Stimulated activated CD4-positive, alpha-beta T cell treated with anti-CD3 and anti-CD28 coated beads, Interleukin-1b, Interleukin-23, amount 100 ng/mL, for 1 hour (primary cell): ENCODE data around the gene MYBBP1A.

Source experiments
- DNase-seq, 2 donors: peaks; one replicate each; pipeline ENCODE4 v3.0.0-alpha.2; 2020; ENCODE audit warnings: low read depth in 2 of 2

Gene MYBBP1A

DNA sequence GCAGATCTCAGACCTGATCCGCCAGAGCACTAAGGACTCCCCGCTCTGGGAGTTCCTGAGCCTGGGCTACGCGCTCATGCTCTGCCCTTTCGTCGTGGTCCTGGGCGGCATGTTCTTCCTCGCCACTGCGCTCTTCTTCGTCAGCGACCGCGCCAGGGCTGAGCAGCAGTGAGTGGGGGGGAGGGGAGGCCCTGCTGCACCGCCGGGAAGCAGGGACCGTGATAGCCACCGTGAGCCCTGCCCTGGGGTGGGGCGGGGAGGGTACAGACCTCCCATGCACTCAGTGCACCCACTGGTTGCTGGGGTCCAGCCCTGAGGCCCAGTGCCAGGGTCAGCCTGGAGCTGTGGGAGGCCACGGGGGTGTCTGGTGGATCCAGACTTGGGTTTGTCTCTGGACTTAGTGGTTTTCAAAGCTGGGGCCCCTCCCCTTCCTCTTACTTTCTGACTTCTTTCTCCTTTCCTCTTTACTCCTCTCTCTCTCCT, 18.9 kb downstream of the MYBBP1A start:
- DNase-seq: no peak

DNA sequence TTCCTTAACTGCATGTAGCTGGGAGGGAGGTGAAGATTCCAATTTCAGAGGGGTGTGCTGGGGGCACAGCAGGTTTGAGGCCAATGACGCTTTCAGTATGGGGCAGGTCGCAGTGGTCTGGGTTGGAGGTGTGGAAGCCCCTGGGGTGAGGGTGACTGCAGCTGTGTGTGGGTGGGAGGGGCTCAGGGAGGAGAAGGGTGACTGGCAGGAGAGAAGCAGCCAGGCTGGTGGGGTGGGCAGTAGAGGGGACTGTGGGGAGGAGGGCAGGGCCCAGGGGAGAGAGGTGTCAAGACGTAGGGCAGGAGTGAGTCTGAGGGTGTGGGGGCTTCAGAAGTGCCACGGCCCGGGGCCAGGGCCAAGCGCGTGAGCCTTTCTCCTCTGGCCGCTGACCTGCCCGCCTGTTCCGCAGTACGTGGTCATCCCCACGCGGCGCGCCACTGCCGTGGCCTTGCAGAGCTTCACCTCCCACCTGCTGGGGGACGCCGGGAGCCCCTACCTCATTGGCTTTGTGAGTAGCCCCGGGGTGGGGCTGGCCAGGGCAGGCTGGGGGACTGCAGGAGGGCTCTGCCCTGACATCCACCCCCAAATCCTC, 19.4 kb downstream of the MYBBP1A start:
- DNase-seq: no peak

DNA sequence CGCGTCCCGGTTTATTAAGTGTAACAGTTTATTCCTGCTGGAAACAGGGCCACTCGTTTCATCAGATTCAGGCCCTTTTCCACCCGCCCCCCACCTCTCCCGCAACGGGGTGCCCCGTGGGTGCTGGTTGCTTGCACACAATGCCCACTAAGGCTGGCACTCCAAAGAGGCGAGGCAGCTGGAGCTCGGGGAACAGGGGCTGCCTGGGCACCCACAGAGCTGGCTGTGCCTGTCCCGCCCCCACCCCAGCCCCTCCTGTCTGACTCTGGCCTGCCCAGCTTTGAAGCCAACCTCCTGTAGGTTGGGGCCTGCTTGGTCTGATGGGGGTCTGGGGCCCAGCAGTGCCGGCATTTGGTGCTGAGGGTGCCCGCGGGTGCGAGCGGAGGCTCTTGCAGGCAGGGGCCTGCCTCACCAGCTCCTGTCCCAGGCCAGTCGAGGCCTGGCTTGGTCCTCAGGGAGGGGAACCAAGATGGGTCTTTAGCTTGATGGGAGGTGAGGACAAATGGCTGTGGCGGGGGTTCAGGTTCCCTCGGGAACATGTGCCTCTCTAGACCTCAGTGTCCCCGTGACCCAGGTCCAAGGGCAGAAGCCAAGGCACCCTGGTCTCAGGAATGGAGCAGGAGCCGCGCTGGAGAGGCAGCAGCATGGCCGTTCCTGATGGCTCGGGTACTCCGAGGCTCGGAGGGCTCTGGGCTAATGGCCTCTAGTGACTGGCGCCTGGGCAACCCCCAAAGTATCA, 20.1 kb downstream of the MYBBP1A start:
- DNase-seq: no peak

DNA sequence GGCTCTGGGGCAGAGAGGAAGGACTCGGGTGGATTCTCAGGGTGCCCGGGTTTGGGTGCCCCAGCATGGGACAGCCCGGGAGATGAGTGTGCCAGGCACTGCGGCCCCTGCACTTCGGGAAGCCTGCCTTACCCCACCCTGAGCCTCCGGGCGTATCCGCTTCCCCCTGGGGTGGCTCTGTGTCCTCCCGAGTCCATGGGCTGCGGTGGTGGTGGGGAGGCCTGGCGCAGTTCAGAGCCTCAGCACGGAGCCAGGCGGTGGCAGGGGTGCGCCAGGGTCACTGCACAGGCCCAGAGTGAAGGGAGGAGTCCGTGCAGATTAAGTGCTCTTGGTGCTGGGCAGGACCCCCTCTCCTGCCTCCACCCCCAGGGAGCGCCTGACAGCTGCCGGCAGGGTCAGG, 20.7 kb downstream of the MYBBP1A start:
- DNase-seq: no peak

DNA sequence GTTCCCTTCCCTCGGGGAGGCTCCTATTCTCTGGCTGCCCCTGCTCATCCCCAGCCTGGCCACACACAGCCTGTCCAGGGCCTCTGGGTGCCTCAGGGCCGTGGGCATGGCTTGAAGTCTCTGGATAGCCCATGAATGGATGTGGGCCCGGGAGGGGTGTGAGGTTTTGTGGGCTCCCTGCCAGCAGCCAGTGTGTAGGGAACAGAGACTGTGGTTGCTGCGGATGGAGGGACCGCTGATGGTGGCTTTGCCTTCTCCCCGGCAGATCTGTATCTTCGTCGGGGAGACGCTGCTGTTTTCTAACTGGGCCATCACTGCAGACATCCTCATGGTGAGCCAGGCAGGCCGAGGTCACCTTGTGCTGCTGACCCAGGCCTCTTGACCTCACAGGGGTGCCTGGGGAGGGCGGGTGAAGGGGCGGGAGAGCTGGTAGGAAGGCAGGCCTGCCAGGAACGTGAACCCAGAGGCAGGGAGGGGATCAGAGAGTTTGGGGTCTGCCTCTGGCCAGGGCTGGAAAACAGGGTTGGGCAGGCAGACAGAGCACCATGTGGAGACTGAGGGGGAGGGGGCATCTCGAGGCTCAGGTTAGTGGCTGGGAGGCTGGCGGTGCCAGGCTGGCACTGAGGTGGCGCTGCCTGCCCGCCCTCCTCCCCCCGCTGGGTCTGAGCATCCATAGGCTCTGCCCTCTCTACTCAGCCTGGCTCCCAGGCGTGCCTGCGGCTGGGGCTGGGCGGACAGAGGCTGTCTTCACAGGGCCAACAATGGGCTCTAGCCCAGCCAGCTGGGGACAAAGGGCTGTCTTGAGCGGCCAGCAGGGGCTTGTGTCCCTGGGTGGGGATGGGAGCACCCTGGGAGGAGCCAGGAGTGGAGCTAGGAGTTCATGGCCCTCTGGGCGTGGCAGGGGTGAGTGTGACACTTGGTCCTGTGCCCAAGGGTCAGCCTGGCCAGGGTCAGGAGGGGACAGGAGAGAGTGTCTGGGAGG, 21.4 kb downstream of the MYBBP1A start:
- no peak for DNase-seq

DNA sequence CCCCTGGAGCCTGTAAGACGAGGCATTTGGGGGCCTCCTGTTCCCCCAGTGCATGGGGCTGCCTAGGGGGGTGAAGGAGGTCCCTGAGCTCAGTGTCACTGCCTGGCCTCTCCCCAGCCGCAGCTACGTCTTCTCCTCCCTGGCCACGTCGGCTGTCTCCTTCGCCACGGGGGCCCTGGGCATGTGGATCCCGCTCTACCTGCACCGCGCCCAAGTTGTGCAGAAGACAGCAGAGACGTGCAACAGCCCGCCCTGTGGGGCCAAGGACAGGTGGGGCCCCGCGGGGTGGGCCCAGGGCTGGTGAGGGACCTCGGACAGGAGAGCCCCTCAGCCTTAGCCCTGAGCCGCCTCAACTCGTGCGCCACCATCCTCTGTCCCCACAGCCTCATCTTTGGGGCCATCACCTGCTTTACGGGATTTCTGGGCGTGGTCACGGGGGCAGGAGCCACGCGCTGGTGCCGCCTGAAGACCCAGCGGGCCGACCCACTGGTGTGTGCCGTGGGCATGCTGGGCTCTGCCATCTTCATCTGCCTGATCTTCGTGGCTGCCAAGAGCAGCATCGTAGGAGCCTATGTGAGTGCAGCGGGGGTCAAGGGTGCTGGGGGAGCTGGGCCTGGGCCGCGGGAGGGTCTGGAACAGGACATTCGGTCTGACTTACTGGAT, 22.2 kb downstream of the MYBBP1A start:
- no peak for DNase-seq

DNA sequence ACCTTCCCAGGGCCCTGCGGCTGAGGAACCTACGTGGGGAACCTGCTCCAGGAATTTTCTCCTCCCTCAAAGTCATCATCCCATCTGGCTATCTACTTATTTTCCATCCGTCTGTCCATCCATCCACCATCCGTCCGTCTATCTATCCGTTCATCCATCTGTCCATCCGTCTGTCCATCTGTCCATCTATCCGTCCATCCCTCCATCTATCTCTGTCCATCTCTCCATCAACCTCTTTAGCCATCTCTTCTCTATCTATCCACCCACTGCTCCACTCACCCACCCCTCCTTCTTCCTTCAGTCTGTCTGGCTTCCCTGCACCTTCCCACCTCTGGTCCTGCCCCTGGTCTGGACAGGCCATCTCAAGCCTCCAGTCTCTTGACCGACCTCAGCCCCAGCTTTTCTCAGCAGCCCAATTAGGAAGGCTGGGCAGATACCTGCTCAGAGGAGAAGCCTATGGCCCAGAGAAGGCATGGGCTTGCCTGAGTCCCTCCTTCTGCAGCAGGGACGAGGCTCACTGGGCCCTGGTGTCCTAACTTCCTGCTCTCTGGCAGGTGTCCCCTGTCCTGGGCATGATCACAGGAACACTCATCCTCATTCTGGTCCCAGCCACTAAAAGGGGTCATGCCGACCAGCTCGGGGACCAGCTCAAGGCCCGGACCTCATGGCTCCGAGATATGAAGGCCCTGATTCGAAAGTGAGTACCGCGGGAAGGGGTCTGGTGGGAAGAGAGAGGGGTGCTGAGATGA, 23.0 kb downstream of the MYBBP1A start:
- DNase-seq: no peak

DNA sequence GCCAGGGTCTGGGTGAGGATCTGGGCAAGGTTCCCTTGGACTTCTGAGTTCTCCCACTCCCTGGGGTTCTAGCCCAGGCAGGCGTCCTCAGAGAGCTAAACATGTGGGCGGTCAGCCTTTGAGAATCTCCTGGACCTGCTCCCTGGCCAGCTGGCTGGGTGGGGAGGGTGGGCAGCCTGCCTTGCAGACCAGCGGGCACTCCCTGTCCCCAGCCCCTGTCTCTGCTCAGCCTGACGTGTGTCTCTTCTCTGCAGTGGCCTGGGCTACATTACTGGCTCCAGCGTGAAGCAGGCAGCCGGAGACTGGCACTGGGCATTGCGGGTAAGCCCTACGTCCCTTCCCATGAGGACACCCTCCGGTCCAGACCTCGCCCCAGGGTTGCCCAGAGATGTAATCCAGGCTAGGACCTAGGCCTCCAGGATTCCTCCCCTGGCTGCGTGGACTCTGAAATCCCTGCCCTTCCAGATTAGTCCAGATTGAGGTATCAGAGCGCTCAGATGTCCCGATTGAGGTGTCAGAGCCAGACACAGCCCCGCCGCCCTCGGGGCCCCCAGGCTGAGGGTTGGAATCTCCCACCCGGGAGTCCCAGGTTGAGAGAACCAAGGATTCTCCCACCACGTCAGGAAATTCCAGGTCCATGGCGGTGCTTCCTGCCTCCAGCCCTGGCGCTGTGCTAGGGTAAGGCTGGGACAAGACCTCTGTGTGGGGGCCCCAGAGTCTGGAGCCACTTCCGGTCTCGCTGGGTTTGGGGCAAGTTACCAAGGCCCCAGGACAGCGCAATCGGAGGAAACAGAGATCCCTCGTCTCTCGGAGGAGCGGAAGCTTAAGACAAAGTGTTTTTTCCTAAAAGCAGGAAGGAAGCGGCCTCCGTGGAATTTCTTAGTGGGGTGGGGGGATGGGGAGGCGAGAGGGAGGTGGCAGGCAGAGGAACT, 24.1 kb downstream of the MYBBP1A start:
- no peak for DNase-seq

DNA sequence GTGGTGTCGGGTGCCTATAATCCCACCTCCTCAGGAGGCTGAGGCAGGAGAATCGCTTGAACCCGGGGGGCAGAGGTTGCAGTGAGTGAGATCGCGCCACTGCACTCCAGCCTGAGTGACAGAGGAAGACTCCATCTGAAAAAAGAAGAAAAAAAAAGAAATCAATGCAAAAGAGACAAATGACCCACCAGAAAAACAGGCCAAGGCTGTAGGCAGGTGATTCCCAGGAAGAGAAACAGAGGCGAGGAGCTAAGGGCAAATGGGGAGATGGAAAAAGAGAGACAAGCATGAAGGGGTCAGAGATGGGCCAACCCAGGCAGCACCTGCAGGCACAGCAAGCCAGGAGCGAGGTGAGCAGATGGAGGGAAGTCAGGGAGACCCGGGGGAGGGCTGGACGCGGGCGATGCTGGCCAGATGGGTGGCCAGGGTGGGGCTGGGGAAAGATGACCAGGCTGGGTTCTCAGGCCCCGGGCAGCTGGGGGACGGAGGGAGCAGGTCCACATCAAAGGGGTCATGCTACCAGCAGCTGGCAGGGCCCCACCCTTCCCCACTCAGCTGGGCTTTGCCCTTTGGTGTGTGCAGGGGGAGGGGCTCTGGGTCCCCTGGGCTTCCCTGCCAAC, 25.5 kb downstream of the MYBBP1A start:
- DNase-seq: no peak

DNA sequence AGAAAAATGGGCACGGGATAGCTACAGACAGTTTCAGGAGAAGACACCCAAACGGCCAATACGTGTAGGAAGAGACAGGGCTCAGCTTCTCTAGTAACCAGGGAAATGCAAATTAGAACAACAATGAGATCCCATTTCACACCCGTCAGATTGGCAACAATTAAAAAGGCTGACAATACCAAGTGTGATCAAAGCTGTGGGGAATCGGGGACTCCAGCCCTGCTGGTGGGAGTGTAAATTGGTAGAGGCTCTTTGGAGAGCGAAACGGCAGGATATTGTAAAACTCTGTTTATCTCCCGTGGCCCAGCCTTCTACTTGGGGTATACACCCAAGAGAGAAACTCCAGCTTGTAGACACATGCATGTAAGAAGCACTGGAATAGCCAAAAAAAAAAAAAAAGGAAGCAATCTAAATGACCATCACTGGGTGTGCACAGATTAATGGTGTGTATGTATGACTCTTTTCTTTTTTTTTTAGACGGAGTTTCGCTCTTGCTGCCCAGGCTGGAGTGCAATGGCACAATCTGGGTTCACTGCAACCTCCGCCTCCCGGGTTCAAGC, 27.5 kb downstream of the MYBBP1A start:
- no peak for DNase-seq

DNA sequence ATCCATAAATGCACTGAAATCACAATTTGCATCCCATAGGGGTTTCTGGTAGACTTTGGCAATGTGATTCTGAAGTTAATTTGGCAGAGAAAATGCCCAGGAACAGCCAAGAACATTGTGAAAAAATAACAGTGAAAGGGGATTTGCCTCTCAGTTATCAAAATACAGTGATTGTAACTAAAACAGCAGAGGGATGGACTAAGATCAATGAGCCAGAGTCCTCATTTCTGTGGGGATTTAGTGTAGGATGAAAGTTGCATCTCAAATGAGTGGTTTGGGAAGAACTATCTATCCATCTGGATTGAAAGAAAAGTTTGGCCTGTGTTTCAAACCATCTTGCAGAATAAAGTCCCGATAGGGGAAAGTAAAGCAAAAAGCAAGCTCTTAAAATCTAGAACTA, 28.1 kb downstream of the MYBBP1A start:
- DNase-seq: no peak

DNA sequence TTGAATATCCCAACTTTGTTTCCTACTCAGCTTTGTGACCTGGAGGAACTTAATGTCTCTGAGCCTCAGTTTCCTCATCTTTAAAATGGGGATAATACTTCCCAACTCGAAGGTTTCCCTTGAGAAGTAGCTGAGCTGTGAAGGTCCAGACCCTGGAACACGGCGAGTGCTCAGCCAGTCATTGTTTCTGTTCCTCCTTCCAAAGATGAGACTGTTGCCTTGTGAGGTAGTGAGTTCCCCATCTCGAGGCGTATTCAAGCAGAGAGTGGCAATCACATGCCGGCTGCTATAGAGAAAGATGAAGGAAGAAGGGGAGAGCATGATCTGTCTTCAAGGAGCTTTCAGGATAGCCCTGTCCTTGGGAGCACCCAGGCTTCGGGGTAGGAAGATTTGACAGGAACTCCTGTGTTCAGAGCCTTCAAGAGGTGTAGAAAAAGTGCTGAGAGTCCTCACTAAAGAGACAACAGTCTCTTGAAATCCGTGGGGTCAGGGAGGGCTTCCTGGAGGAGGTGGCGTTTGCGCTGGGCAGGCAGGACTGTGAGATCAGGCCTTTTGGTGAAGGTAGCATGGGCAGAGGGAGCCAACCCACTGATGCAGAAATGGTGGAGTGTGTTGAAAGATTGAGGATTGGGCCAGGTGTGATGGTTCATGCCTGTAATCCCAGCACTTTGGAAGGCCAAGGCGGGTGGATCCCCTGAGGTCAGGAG, 29.3 kb downstream of the MYBBP1A start:
- DNase-seq: no peak

DNA sequence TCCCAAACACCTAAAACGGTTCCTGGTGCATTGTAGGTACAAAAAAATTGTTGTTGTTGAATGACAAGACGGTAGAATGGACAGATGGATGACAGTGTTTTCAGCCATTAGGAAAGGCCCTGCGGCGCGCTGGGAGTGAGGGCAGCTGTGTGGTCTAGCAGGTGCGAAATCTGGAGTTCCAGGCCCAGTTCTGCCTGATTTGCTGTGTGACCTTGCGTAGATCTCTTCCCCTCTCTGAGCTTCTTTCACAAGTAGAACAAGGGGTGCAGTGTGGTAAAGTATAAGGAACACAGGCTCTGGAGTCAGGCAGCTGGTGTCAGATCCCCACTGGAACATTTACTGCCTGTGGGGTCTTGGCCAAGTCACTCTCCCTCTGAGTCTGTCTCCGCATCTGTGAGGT, 31.2 kb downstream of the MYBBP1A start:
- no peak for DNase-seq

DNA sequence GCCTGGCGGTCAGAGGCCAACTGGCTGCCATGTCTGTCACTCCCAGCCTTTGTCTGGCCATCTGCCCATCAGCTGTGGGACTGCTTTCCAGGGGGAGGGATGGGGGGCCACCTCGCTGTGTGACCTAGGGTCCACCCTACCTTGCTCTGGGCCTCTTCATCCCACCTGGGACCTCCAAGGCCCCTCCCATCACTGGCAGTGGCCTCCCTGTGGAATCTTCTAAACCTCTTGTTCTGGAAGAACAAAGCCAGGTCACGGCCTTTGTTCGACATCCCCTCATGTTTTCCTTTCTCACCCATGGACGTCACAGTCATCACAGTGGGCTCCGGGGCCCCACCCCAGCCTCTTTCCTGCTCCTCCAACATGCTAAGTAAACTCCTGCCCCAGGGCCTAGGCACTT, 32.5 kb downstream of the MYBBP1A start:
- no peak for DNase-seq

DNA sequence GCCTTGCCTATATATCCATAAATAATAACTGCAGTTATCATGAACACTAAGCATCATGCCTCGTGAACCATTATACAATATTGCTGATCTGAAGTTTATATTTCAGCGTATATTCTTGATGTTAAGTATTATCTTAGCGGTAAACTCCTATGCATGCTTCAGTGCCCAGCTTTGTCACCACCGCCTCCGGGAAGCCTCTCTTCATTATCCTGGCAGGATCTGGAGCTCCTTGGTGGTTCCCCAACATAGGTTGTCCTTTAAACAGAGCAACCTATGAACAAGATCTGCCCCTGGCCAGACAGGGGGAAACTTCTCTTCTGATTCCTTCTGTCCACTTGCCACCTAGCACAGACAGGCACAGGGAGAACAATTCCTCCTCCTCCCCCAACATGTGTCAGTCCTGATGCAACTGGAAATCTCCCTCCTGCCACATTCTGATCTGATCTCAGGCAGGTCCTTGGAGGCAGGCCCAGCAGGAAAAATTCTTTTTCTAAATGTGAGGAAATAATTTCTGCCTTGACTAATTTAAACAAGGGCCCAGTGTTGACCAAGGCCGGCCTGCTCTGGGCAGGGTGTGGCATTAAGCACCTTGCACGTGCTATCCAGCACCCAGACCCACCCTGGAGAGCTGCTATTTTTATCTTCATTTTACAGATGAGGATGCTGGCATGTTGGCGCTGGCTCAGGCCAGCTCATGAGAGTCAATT, 34.1 kb downstream of the MYBBP1A start:
- DNase-seq: no peak

DNA sequence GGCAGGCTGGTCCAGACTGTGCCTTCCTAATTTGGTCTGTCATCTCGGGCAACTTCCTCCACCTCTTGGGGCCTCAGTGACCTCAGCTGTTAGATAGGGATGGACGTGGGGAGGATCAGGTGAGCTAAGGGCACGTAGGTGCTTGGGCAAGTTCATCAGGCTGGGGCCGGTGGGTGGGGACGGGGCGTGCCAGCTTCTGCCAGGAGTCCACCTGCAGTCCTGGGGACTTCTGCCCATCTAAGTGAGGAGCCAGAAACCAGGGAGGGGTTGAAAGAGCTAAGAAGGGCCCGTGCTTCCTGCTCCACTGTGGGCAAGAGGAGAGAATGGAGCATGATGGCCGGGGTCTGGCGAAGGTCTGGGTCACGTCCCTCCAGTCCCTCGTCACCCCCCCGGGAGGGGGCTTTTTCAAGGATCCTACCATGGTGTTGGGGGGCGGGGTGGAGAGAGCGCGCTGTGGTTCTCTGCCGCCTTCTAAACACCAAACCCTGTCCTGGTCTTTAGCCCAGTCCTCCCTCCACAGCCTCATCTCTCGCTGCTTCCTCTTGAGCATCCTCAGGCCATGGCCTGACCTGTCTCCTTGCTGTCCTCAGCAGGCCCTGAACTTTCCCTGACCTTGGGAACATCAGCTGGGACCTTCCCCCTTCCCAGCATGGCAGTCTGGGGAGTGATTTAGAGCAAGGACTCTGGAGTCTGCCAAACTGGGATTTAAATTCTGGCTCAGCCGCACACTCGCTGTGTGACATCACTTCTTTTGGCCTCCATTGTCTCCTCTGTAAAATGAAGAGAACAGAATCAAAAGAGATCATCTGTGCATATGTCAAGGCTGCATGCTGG, 34.9 kb downstream of the MYBBP1A start:
- DNase-seq: no peak

DNA sequence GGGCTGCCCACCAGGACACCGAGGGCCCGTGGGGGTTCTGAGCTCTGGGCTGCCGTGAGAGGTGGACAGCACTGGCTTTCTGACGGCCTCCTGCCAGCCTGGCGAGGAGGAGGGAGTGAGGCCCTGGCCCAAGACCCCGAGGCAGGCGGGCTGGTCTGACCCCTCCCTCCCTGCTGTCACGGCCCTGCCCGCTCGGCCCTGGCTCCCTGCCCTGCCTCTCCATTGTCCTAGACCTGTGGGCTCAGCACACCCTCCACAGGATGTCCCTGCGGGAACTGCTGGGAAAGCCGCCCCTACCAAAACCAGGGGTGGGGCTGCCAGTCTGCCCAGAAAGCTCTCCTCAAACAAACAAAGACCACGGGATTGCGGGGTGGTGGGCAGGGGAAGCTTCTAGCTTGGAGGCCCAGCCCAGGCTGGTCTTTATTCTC, 35.8 kb downstream of the MYBBP1A start:
- no peak for DNase-seq
